ENCODE results near the gene PCSK4.

The PCSK4 gene

DNA sequence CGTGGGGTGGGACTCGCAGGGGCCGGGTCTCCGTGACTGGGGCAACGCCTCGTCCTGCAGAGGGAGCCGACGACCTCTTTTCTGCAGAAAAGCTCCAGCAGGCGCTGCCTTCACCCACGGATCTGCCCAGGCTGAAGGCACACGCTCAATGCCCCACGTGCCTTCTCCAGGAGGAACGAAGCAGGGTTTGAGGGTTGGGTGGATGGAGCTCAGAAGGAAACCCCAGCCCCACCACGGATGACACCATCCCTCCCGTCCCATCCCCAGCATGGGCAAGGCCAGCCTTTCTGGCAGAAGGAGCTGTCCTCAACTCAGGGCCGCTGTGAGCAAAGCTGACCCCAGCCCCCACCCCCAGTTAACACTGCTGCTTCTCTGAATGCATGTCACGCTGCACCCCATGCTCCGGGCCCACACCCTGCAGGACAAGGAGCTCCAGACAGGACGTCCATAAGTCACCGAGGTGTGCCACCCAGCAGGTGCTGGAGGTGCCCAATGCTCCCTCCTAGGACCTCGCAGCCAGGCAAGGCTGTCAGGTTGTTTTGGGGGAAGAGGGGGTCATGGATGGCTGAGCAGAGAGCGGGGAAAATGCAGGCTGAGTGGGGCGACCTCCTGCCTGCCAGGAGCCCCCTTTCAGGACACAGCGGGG lies 18.5 kb downstream of the PCSK4 start:
- WGBS: 31% methylated on average over 23 of the region's 24 CpGs
- H3K27ac ChIP-seq (ENCODE audit: low read depth, low read length): no peak overlapping the region
- peak overlapping the region; percentile 46; the same call in 1 of the 2 replicates for H3K4me3 ChIP-seq (ENCODE audit: low read length)
- 0 out of 2 replicates have a peak, but pooled peaks cover 4% of the 10 kb centered on the region for H3K36me3 ChIP-seq (ENCODE audit: insufficient read depth, low read length)
- no peaks in the 10 kb centered on the region for H3K9me3 ChIP-seq (ENCODE audit: insufficient read depth, low read depth, low read length)
- H3K4me1 ChIP-seq (ENCODE audit: insufficient read depth, low read length): 0 out of 2 replicates have a peak, but pooled peaks cover 3% of the 10 kb centered on the region
- peaks cover 67% of the 10 kb centered on the region for H3K27me3 ChIP-seq (ENCODE audit: insufficient read depth, low read length)
- no peak overlapping the region for H3K9ac ChIP-seq (ENCODE audit: low read depth, low read length)

GRCh38 chr19:1471010-1471514 lies 19.1 kb downstream of the PCSK4 start:
- no peak overlapping the region for H3K27ac ChIP-seq (ENCODE audit: low read depth, low read length)
- peaks cover 73% of the 10 kb centered on the region for H3K27me3 ChIP-seq (ENCODE audit: insufficient read depth, low read length)
- no peak overlapping the region for H3K9ac ChIP-seq (ENCODE audit: low read depth, low read length)

GRCh38 chr19:1470305-1471009 lies 19.7 kb downstream of the PCSK4 start:
- WGBS: 2% methylated on average over 67 of the region's 67 CpGs
- Histone ChIP-seq H3K9me3 (ENCODE audit: insufficient read depth, low read depth, low read length) (no peaks in the 10 kb centered on the region), H3K27me3 (ENCODE audit: insufficient read depth, low read length) (peaks cover 79% of the 10 kb centered on the region), H3K36me3 (ENCODE audit: insufficient read depth, low read length) (no peaks in the 10 kb centered on the region), H3K4me3 (ENCODE audit: low read length) (peak overlapping the region; percentile 46), H3K27ac (ENCODE audit: low read depth, low read length) (no peak overlapping the region), H3K9ac (ENCODE audit: low read depth, low read length) (no peak overlapping the region), H3K4me1 (ENCODE audit: insufficient read depth, low read length) (0 out of 2 replicates have a peak, but pooled peaks cover 3% of the 10 kb centered on the region)

More at GRCh38 chr19:1471010-1471514, 19.1 kb downstream of the PCSK4 start:
- H3K9me3 ChIP-seq (ENCODE audit: insufficient read depth, low read depth, low read length): no peaks in the 10 kb centered on the region
- peak overlapping the region; percentile 46 for H3K4me3 ChIP-seq (ENCODE audit: low read length)
- 7% methylated on average over 28 of the region's 28 CpGs for WGBS
- 0 out of 2 replicates have a peak, but pooled peaks cover 3% of the 10 kb centered on the region for H3K4me1 ChIP-seq (ENCODE audit: insufficient read depth, low read length)
- H3K36me3 ChIP-seq (ENCODE audit: insufficient read depth, low read length): 0 out of 2 replicates have a peak, but pooled peaks cover 3% of the 10 kb centered on the region

DNA sequence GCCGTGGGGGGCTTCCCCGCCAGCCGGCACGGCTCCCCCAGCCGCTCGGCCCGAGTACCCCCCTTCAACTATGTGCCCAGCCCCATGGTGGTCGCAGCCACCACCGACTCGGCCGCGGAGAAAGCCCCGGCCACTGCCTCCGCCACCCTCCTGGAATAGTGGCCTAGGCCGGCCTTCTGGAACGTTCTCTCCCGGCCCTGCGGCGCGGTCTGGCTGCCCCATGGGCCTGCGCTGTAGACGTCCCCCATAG lies 20.2 kb downstream of the PCSK4 start:
- WGBS: 13% methylated on average over 22 of the region's 22 CpGs
- Histone ChIP-seq H3K4me3 (ENCODE audit: low read length) (peak overlapping the region; percentile 46; the same call in 1 of the 2 replicates), H3K27me3 (ENCODE audit: insufficient read depth, low read length) (peaks cover 84% of the 10 kb centered on the region), H3K4me1 (ENCODE audit: insufficient read depth, low read length) (0 out of 2 replicates have a peak, but pooled peaks cover 3% of the 10 kb centered on the region), H3K36me3 (ENCODE audit: insufficient read depth, low read length) (no peaks in the 10 kb centered on the region), H3K9me3 (ENCODE audit: insufficient read depth, low read depth, low read length) (no peaks in the 10 kb centered on the region), H3K27ac (ENCODE audit: low read depth, low read length) (no peak overlapping the region), H3K9ac (ENCODE audit: low read depth, low read length) (no peak overlapping the region)

DNA sequence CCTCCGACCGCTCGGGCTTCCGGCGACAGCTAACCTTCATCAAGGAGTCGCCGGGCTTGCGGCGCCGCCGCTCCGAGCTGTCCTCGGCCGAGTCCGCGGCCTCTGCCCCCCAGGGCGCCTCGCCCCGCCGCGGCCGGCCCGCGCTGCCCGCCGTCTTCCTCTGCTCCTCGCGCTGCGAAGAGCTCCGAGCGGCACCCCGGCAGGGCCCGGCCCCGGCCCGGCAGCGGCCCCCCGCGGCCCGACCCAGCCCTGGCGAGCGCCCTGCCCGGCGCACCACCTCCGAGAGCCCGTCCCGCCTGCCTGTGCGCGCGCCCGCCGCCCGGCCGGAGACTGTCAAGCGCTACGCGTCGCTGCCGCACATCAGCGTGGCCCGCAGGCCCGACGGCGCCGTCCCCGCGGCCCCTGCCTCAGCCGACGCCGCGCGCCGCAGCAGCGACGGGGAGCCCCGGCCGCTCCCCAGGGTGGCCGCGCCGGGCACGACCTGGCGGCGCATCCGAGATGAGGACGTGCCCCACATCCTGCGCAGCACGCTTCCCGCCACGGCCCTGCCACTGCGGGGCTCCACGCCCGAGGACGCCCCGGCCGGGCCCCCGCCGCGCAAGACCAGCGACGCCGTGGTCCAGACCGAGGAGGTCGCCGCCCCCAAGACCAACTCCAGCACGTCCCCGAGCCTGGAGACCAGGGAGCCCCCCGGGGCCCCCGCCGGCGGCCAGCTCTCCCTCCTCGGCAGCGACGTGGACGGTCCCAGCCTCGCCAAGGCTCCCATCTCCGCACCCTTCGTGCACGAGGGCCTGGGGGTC lies 20.7 kb downstream of the PCSK4 start:
- Histone ChIP-seq H3K27ac (ENCODE audit: low read depth, low read length) (no peak overlapping the region), H3K27me3 (ENCODE audit: insufficient read depth, low read length) (peaks cover 89% of the 10 kb centered on the region), H3K36me3 (ENCODE audit: insufficient read depth, low read length) (no peaks in the 10 kb centered on the region), H3K4me1 (ENCODE audit: insufficient read depth, low read length) (0 out of 2 replicates have a peak, but pooled peaks cover 3% of the 10 kb centered on the region), H3K4me3 (ENCODE audit: low read length) (0 out of 2 replicates have a peak overlapping the region, but pooled peaks have one; percentile 10), H3K9me3 (ENCODE audit: insufficient read depth, low read depth, low read length) (no peaks in the 10 kb centered on the region), H3K9ac (ENCODE audit: low read depth, low read length) (no peak overlapping the region)
- WGBS: 6% methylated on average over 117 of the region's 117 CpGs

DNA sequence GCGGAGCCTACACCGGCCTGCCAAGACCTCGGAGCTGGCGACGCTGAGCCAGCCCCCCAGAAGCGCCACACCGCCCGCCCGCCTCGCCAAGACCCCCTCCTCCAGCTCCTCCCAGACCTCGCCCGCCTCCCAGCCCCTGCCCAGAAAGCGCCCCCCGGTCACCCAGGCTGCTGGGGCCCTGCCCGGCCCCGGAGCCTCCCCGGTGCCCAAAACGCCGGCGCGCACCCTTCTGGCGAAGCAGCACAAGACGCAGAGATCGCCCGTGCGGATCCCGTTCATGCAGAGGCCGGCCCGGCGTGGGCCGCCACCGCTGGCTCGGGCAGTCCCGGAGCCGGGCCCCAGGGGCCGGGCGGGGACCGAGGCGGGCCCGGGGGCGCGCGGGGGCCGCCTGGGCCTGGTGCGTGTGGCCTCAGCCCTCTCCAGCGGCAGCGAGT lies 21.3 kb downstream of the PCSK4 start:
- Histone ChIP-seq H3K9me3 (ENCODE audit: insufficient read depth, low read depth, low read length) (no peaks in the 10 kb centered on the region), H3K4me1 (ENCODE audit: insufficient read depth, low read length) (0 out of 2 replicates have a peak, but pooled peaks cover 3% of the 10 kb centered on the region), H3K9ac (ENCODE audit: low read depth, low read length) (no peak overlapping the region), H3K27ac (ENCODE audit: low read depth, low read length) (no peak overlapping the region), H3K36me3 (ENCODE audit: insufficient read depth, low read length) (no peaks in the 10 kb centered on the region), H3K4me3 (ENCODE audit: low read length) (0 out of 2 replicates have a peak overlapping the region, but pooled peaks have one; percentile 10), H3K27me3 (ENCODE audit: insufficient read depth, low read length) (peaks cover 95% of the 10 kb centered on the region)
- 3% methylated on average over 47 of the region's 47 CpGs for WGBS

DNA sequence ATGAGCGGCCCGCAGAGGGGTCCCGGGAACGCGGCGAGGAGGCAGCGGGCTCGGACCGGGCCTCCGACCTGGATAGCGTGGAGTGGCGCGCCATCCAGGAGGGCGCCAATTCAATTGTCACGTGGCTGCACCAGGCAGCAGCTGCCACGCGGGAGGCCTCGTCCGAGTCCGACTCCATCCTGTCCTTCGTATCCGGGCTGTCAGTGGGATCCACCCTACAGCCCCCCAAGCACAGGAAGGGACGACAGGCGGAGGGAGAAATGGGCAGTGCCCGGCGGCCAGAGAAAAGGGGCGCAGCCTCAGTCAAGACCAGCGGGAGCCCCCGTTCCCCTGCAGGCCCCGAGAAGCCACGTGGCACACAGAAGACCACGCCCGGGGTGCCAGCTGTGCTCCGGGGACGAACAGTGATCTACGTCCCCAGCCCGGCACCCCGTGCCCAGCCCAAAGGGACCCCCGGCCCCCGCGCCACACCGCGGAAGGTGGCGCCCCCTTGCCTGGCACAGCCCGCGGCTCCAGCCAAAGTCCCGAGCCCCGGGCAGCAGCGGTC lies 21.8 kb downstream of the PCSK4 start:
- H3K4me1 ChIP-seq (ENCODE audit: insufficient read depth, low read length): 0 out of 2 replicates have a peak, but pooled peaks cover 3% of the 10 kb centered on the region
- H3K27me3 ChIP-seq (ENCODE audit: insufficient read depth, low read length): peaks cover 99% of the 10 kb centered on the region
- H3K9me3 ChIP-seq (ENCODE audit: insufficient read depth, low read depth, low read length): no peaks in the 10 kb centered on the region
- H3K27ac ChIP-seq (ENCODE audit: low read depth, low read length): no peak overlapping the region
- 21% methylated on average over 49 of the region's 49 CpGs for WGBS
- H3K36me3 ChIP-seq (ENCODE audit: insufficient read depth, low read length): no peaks in the 10 kb centered on the region
- H3K9ac ChIP-seq (ENCODE audit: low read depth, low read length): no peak overlapping the region
- 0 out of 2 replicates have a peak overlapping the region, but pooled peaks have one; percentile 21 for H3K4me3 ChIP-seq (ENCODE audit: low read length)

GRCh38 chr19:1467490-1468273 lies 22.5 kb downstream of the PCSK4 start:
- Histone ChIP-seq H3K9ac (ENCODE audit: low read depth, low read length) (no peak overlapping the region), H3K27ac (ENCODE audit: low read depth, low read length) (no peak overlapping the region), H3K36me3 (ENCODE audit: insufficient read depth, low read length) (no peaks in the 10 kb centered on the region), H3K4me3 (ENCODE audit: low read length) (peak overlapping the region; percentile 21; the same call in 1 of the 2 replicates), H3K9me3 (ENCODE audit: insufficient read depth, low read depth, low read length) (no peaks in the 10 kb centered on the region), H3K27me3 (ENCODE audit: insufficient read depth, low read length) (peaks cover 92% of the 10 kb centered on the region), H3K4me1 (ENCODE audit: insufficient read depth, low read length) (0 out of 2 replicates have a peak, but pooled peaks cover 3% of the 10 kb centered on the region)
- WGBS: 5% methylated on average over 92 of the region's 92 CpGs

- H3K27me3 ChIP-seq (ENCODE audit: insufficient read depth, low read length): peaks cover 87% of the 10 kb centered on the region
Observed at GRCh38 chr19:1467215-1467489, 23.0 kb downstream of the PCSK4 start.

More at GRCh38 chr19:1467215-1467489, 23.0 kb downstream of the PCSK4 start:
- no peak overlapping the region for H3K27ac ChIP-seq (ENCODE audit: low read depth, low read length)
- H3K36me3 ChIP-seq (ENCODE audit: insufficient read depth, low read length): no peaks in the 10 kb centered on the region
- 4% methylated on average over 36 of the region's 36 CpGs for WGBS
- 0 out of 2 replicates have a peak, but pooled peaks cover 3% of the 10 kb centered on the region for H3K4me1 ChIP-seq (ENCODE audit: insufficient read depth, low read length)
- H3K9me3 ChIP-seq (ENCODE audit: insufficient read depth, low read depth, low read length): no peaks in the 10 kb centered on the region
- peak overlapping the region; percentile 21; the same call in 1 of the 2 replicates for H3K4me3 ChIP-seq (ENCODE audit: low read length)
- H3K9ac ChIP-seq (ENCODE audit: low read depth, low read length): no peak overlapping the region
